ENCODE results near the gene SEPTIN1. TPM values are rescaled to one million over a fixed set of nuclear protein-coding genes. Genes with fewer than 3 reads are reported as not detected.

The SEPTIN1 gene
- total RNA-seq, 2 experiments from 2014 or later = 133 to 181 TPM

DNA sequence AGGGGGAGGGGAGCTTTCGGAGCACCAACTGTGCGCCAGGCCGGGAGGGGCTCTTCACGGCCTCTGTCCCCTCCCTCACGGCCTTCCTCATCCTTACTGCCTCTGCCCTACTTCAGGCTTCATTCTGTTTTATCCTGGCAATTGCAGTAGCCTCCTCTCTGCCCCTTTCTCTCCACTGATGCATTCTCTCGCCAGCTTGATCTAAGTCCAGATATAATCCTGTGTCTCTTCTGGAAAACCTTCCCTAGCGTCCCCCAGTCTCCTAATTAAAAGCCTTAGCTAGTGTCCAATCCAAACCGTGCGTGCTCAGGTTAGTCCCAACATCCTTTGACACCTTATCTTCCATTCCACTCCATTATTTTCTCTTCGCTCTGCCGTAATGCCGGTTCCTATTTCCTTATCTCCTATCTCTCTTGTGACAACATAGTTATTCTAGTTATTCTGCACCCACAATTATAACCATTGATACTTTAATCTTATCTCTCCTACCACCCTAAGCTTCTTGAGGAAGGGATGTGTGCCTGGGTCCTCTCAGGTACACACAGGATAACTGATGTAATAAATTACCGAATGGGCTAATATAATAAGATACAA is 13.7 kb upstream of the SEPTIN1 start:
- H3K9me3 ChIP-seq (ENCODE audit: low read length) = no peaks in the 10 kb centered on the region
- no peak for DNase-seq (ENCODE audit: low spot score)
- no TSS peak for BruUV-seq (replicated peaks)
- 0 out of 2 replicates have a peak, but pooled peaks cover 5% of the 10 kb centered on the region for H4K20me1 ChIP-seq (ENCODE audit: insufficient read depth, low read length)
- no peak overlapping the region for H2AFZ ChIP-seq (ENCODE audit: low read length)
- H3K4me2 ChIP-seq (ENCODE audit: low read length) = peak overlapping the region; percentile 85
- TF ChIP-seq EZH2phosphoT487 (IDR thresholded peaks at IDR 0.05; ENCODE audit: borderline replicate concordance, low read depth, low read length) = no peak
- TF ChIP-seq, protein P1, sequence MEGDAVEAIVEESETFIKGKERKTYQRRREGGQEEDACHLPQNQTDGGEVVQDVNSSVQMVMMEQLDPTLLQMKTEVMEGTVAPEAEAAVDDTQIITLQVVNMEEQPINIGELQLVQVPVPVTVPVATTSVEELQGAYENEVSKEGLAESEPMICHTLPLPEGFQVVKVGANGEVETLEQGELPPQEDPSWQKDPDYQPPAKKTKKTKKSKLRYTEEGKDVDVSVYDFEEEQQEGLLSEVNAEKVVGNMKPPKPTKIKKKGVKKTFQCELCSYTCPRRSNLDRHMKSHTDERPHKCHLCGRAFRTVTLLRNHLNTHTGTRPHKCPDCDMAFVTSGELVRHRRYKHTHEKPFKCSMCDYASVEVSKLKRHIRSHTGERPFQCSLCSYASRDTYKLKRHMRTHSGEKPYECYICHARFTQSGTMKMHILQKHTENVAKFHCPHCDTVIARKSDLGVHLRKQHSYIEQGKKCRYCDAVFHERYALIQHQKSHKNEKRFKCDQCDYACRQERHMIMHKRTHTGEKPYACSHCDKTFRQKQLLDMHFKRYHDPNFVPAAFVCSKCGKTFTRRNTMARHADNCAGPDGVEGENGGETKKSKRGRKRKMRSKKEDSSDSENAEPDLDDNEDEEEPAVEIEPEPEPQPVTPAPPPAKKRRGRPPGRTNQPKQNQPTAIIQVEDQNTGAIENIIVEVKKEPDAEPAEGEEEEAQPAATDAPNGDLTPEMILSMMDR (conservative IDR thresholded peaks at IDR 0.05; ENCODE audit: low read length) = no peak
- ChIA-PET POLR2A (interaction anchor here (1.1 to 3.3 kb wide), 6 partner anchors 12 to 46 kb away, joined by 3 to 22 read pairs (median 4); partner anchors contain the start of genes SEPTIN1 and ZNF771), CTCF (ENCODE audit: unreplicated experiment) (no interaction called here)
- peak overlapping the region; percentile 44 for H3K27ac ChIP-seq (ENCODE audit: low read depth, low read length, poor library complexity, severe bottlenecking)
- peaks cover 30% of the 10 kb centered on the region for H3K36me3 ChIP-seq (ENCODE audit: insufficient read depth, low read length)
- H3K9me2 ChIP-seq (ENCODE audit: insufficient read depth, low read length) = no peaks in the 10 kb centered on the region
- H3K4me1 ChIP-seq (ENCODE audit: insufficient read depth, low read length, poor library complexity, severe bottlenecking) = peaks cover 23% of the 10 kb centered on the region
- intact Hi-C loops (cut with micrococcal nuclease; ENCODE audit: unreplicated experiment) = loop anchor here (1.0 kb wide), 1 partner anchor 18 kb away; no protein-coding TSS in a partner anchor
- peaks cover 17% of the 10 kb centered on the region for H3K79me2 ChIP-seq (ENCODE audit: insufficient read depth, low read depth, low read length)
- peak overlapping the region; percentile 89 for H3K4me3 ChIP-seq (ENCODE audit: low read depth, low read length, poor library complexity, severe bottlenecking)

DNA sequence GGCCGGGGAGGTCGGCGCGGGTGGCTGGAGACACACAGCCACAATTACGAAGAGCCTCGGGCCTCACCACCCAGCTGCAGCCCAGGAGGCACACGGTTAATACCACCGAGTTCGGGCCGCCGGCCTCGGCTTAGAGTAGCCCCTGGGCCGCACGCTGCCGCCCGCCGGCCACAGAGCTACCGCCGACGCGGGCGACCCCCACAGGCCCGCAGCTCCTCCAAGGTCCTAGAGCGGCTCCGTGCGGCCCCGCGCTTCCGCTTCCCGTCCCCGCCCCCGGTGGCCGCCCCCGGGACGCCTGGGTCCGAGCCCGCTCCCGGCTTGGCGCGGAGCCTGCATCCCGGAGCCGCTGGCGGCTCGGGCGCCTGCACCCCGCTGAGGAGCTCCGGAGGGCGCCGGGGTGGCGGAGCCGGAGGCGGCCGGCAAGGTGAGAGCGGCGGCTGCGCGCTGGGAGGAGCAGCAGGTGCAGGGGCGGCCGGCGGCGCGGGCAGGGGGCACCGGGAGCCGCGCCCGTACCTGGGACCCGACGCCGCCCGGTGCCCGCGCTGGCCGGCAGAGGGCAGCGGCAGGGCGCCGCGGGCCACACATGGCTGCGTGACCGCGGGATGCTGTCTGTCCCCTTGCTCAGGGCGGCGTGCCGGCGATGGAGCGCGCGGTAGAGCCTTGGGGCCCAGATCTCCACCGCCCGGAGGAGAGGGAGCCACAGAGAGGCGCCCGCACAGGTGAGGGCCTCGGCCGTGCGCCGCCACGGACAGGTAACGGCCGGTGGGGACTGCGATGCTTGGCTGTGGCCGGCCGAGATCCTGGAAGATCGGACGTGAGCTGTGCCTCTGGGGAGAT is 13.0 kb upstream of the SEPTIN1 start, which contains the start of gene ZNF48:
Gene ZNF48 (plus strand): TSS at position 266 of the 837 bp plus-strand sequence. CDS start 375 bp downstream, at position 641.
- ChIA-PET POLR2A (interaction anchor here (0.6 to 3.3 kb wide), 9 partner anchors 11 to 45 kb away, joined by 3 to 22 read pairs (median 4); partner anchors contain the start of genes SEPTIN1, TBC1D10B and ZNF771), CTCF (ENCODE audit: unreplicated experiment) (interaction anchor here (0.6 to 1.0 kb wide), 4 partner anchors 13 to 34 kb away, joined by 3 to 4 read pairs (median 3); partner anchors contain the start of genes DCTPP1 and SEPTIN1)
- intact Hi-C loops (cut with micrococcal nuclease; ENCODE audit: unreplicated experiment) = loop anchor here (1.0 kb wide), 1 partner anchor 17 kb away; no protein-coding TSS in a partner anchor
- Histone ChIP-seq H4K20me1 (ENCODE audit: insufficient read depth, low read length) (0 out of 2 replicates have a peak, but pooled peaks cover 5% of the 10 kb centered on the region), H2AFZ (ENCODE audit: low read length) (peak within 1 kb of the TSS; percentile 60; the same call in 1 of the 2 replicates), H3K79me2 (ENCODE audit: insufficient read depth, low read depth, low read length) (peaks cover 17% of the 10 kb centered on the region), H3K4me2 (ENCODE audit: low read length) (peak within 1 kb of the TSS; percentile 85), H3K27ac (ENCODE audit: low read depth, low read length, poor library complexity, severe bottlenecking) (peak within 1 kb of the TSS; percentile 44), H3K4me3 (ENCODE audit: low read depth, low read length, poor library complexity, severe bottlenecking) (peak within 1 kb of the TSS; percentile 89), H3K4me1 (ENCODE audit: insufficient read depth, low read length, poor library complexity, severe bottlenecking) (peaks cover 23% of the 10 kb centered on the region), H3K36me3 (ENCODE audit: insufficient read depth, low read length) (peaks cover 30% of the 10 kb centered on the region), H3K9me2 (ENCODE audit: insufficient read depth, low read length) (no peaks in the 10 kb centered on the region), H3K9me3 (ENCODE audit: low read length) (no peaks in the 10 kb centered on the region)
- TF ChIP-seq, protein P1 (conservative IDR thresholded peaks at IDR 0.05; ENCODE audit: low read length) = peak; percentile 36
- no peak for TF ChIP-seq EZH2phosphoT487 (IDR thresholded peaks at IDR 0.05; ENCODE audit: borderline replicate concordance, low read depth, low read length)
- peak; percentile 95 for DNase-seq (ENCODE audit: low spot score)
- no TSS peak for BruUV-seq (replicated peaks)

All from OCI-LY7 (cell line).